K562 (cell line): Measurements from ENCODE around the gene CUL9. TPM values are rescaled to one million over a fixed set of nuclear protein-coding genes. Genes with fewer than 3 reads are reported as not detected.

ENCODE experiments used
- BCL6 ChIP-seq: fragments of 250-450 bp; sonication (Bioruptor Pico); IDR thresholded peaks from 2 replicates; pipeline ENCODE4 v1.4.0; 2020
- CEBPZ ChIP-seq: fragments of 150-350 bp; IDR thresholded peaks from 2 replicates; pipeline ENCODE4 v1.6.1; 2014; ENCODE audit warnings: low read depth, mild to moderate bottlenecking, low read length, borderline replicate concordance
- CGGBP1 ChIP-seq: fragments of 250-450 bp; sonication (Bioruptor Pico); IDR thresholded peaks from 2 replicates; pipeline ENCODE4 v1.9.0; 2021; ENCODE audit warnings: mild to moderate bottlenecking
- GATA2 ChIP-seq: sonication (generic); formaldehyde crosslinking; IDR thresholded peaks from 2 replicates; pipeline ENCODE4 v1.4.0; 2020; ENCODE audit warnings: mild to moderate bottlenecking, missing genetic modification reagents
- ILF3 ChIP-seq: fragments of 450-650 bp; IDR thresholded peaks from 2 replicates; pipeline ENCODE4 v1.6.1; 2018; ENCODE audit warnings: antibody characterized with exemption, mild to moderate bottlenecking, moderate library complexity, borderline replicate concordance
- PKNOX1 ChIP-seq: fragments of 450-650 bp; IDR thresholded peaks from 2 replicates; pipeline ENCODE4 v1.6.1; 2016
- RFX7 ChIP-seq: fragments of 250-450 bp; sonication (Bioruptor Pico); IDR thresholded peaks from 2 replicates; pipeline ENCODE4 v1.5.1; 2021; ENCODE audit warnings: mild to moderate bottlenecking
- RHOXF2B ChIP-seq: fragments of 250-450 bp; sonication (Bioruptor Pico); conservative IDR thresholded peaks from 2 replicates; pipeline ENCODE4 v1.5.1; 2021
- SFPQ ChIP-seq: fragments of 200-400 bp; formaldehyde crosslinking; IDR thresholded peaks from 2 replicates; pipeline ENCODE4 v1.6.1; 2017; ENCODE audit warnings: mild to moderate bottlenecking, low read depth, low read length, moderate library complexity
- TCF3 ChIP-seq: sonication (generic); formaldehyde crosslinking; IDR thresholded peaks from 2 replicates; pipeline ENCODE4 v1.4.0; 2020; ENCODE audit warnings: mild to moderate bottlenecking, missing genetic modification reagents
- WHSC1 ChIP-seq: IDR thresholded peaks from one replicate; pipeline ENCODE4 v1.6.1; 2012; ENCODE audit warnings: low read length, control low read depth, inconsistent platforms
- ZBTB1 ChIP-seq: sonication (generic); formaldehyde crosslinking; IDR thresholded peaks from 2 replicates; pipeline ENCODE4 v1.8.1; 2023; ENCODE audit warnings: missing genetic modification reagents, low read depth, mild to moderate bottlenecking, borderline replicate concordance
- ZBTB26 ChIP-seq: fragments of 450-650 bp; formaldehyde crosslinking; IDR thresholded peaks from 2 replicates; pipeline ENCODE4 v1.4.0; 2022; ENCODE audit warnings: missing genetic modification characterization
- ZKSCAN3 ChIP-seq: fragments of 250-450 bp; sonication (Bioruptor Pico); IDR thresholded peaks from 2 replicates; pipeline ENCODE4 v1.4.0; 2020
- ZNF12 ChIP-seq: sonication (generic); formaldehyde crosslinking; IDR thresholded peaks from 2 replicates; pipeline ENCODE4 v1.4.0; 2020; ENCODE audit warnings: mild to moderate bottlenecking, missing genetic modification reagents
- ZNF408 ChIP-seq: fragments of 250-450 bp; sonication (Bioruptor Pico); IDR thresholded peaks from 2 replicates; pipeline ENCODE4 v1.4.0; 2020; ENCODE audit warnings: low read depth, mild to moderate bottlenecking, moderate library complexity
- ZNF41 ChIP-seq: fragments of 250-450 bp; sonication (Bioruptor Pico); conservative IDR thresholded peaks from 2 replicates; pipeline ENCODE4 v1.4.0; 2020; ENCODE audit warnings: mild to moderate bottlenecking
- ZNF695 ChIP-seq: fragments of 450-650 bp; formaldehyde crosslinking; IDR thresholded peaks from 2 replicates; pipeline ENCODE4 v1.4.0; 2020; ENCODE audit warnings: mild to moderate bottlenecking, moderate library complexity
- ZNF707 ChIP-seq: fragments of 250-450 bp; sonication (Bioruptor Pico); conservative IDR thresholded peaks from 2 replicates; pipeline ENCODE4 v1.8.0; 2022; ENCODE audit warnings: inconsistent platforms, mild to moderate bottlenecking, moderate library complexity
- ZNF717 ChIP-seq: fragments of 250-450 bp; sonication (Bioruptor Pico); IDR thresholded peaks from 2 replicates; pipeline ENCODE4 v1.5.0; 2021
- ZSCAN29 ChIP-seq: fragments of 450-650 bp; IDR thresholded peaks from 2 replicates; pipeline ENCODE4 v1.6.1; 2017
- polyA plus RNA-seq, 8 experiments: library from polyadenylated mRNA; depleted of rRNA in 4 of 8; stranded (reverse) in 5 of 8; unstranded in 3 of 8; fragments of >200 nt; fragmentation: Nextera tagmentation in 2 of 8; fragmentation: Illumina TruSeq in 1 of 8; extraction: Ambion mirVana in 2 of 8; extraction: Trizol in 1 of 8; gene quantifications; 2 replicates each; pipeline versions ENCODE4 v1.2.1 to v1.2.3, GENCODE V29; 2011 to 2014; ENCODE audit warnings: inconsistent platforms in 1 of 8, missing spikeins in 1 of 8
- total RNA-seq, 7 experiments: library from RNA; depleted of rRNA in 6 of 7; stranded (reverse); fragments of >200 nt in 6 of 7; fragmentation: Illumina TruSeq in 2 of 7; extraction: Trizol in 2 of 7; gene quantifications; 2 replicates each; pipeline versions ENCODE4 v1.2.1 to v1.2.3, GENCODE V29; 2011 to 2021; ENCODE audit warnings: low replicate concordance in 1 of 7

The CUL9 gene
- total and polyA plus RNA-seq, 9 of the 15 experiments (the other 6 are each of a cell fraction or from before 2014, with no cell fraction given), result 0.50 to 20.7 (median 6.6) TPM

- TF ChIP-seq CEBPZ (0 out of 2 replicates have a peak, but pooled peaks have one; percentile 19), RHOXF2B (CRISPR knock-in tag) (no peak), BCL6 (CRISPR knock-in tag) (no peak), ZSCAN29 (0 out of 2 replicates have a peak, but pooled peaks have one; percentile 14), ZNF695 (CRISPR knock-in tag) (0 out of 2 replicates have a peak, but pooled peaks have one; percentile 8), ZNF717 (CRISPR knock-in tag) (no peak), RFX7 (no peak), WHSC1 (no peak), ZNF707 (CRISPR knock-in tag) (no peak), ZBTB26 (CRISPR knock-in tag) (no peak), SFPQ (no peak), ZBTB1 (CRISPR knock-in tag) (peak; percentile 80), ZKSCAN3 (no peak), PKNOX1 (peak; percentile 89), GATA2 (no peak), ZNF408 (CRISPR knock-in tag) (no peak), CGGBP1 (CRISPR knock-in tag) (peak; percentile 77; the same call in 1 of the 2 replicates), ZNF41 (no peak), ILF3 (no peak; the same call in 1 of the 2 replicates), ZNF12 (CRISPR knock-in tag) (peak; percentile 42; the same call in 1 of the 2 replicates), TCF3 (CRISPR knock-in tag) (no peak)
These were observed 10.9 kb upstream of the CUL9 start, which contains the start of gene SRF (continued) for GRCh38 chr6:43170931-43171706.
